NCI-H1048 (cell line): Measurements from ENCODE around the gene GOLGA6L6.
"Not testable (repeated sequence)": the region's sequence is repeated elsewhere in the genome, so short reads cannot be mapped to it uniquely, and the experiment has no call there.

ENCODE experiments used
- DNase-seq: peaks from one replicate; lab custom pipeline; 2025; lab: John Stamatoyannopoulos, UW

Gene GOLGA6L6, protein sequence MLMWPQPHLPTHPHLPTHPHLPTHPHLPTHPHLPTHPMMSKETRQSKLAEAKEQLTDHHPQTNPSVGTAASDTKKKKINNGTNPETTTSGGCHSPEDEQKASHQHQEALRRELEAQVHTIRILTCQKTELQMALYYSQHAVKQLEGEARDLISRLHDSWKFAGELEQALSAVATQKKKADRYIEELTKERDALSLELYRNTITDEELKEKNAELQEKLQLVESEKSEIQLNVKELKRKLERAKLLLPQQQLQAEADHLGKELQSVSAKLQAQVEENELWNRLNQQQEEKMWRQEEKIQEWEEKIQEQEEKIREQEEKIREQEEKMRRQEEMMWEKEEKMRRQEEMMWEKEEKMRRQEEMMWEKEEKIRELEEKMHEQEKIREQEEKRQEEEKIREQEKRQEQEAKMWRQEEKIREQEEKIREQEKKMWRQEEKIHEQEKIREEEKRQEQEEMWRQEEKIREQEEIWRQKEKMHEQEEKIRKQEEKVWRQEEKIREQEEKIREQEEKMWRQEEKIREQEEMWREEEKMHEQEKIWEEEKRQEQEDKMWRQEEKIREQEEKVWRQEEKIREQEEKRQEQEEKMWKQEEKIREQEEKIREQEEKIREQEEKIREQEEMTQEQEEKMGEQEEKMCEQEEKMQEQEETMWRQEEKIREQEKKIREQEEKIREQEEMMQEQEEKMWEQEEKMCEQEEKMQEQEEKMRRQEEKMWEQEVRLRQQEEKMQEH

DNA sequence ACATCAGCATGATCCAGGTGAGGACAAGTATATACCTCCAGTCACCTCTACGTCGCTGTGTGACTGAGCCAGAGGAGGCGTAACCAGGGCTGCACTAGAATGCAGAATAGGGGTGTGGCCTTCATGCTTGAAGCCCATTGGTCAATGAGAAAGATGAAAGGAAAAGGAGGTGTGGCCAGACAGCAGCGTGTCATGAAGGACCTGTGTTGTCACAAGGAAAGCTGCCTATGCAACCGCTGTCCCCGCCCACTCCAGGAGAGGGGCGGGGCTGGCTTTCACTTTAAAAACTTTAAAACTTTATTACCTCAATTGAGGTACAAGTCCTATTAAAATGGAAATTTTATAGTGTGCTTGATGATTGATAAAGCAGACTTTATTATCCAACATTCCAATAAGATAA is at the start of gene GOLGA6L6:
TSS of gene GOLGA6L6 (minus strand) at position 101 of the 400 bp plus-strand sequence. CDS start at position 10, 91 bp downstream.
- DNase-seq = not testable (repeated sequence)

- not testable (repeated sequence) for DNase-seq
These were observed 48.5 kb upstream of the GOLGA6L6 start for GRCh38 chr15:20590069-20590468.

DNA sequence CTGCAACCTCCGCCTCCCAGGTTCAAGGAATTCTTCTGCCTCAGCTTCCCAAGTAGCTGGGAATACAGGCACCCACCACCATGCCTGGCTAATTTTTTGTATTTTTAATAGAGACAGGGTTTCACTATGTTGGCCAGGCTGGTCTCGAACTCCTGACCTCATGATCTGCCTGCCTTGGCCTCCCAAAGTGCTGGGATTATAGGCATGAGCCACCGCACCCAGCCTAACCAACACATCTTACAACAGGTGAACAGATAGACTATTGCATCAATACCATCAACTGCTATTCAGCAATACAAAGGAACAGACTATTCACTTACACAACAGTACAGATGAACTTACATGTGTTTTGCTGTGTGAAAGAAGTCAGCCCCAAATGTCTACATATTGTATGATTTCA is 45.2 kb upstream of the GOLGA6L6 start:
- not testable (repeated sequence) for DNase-seq

DNA sequence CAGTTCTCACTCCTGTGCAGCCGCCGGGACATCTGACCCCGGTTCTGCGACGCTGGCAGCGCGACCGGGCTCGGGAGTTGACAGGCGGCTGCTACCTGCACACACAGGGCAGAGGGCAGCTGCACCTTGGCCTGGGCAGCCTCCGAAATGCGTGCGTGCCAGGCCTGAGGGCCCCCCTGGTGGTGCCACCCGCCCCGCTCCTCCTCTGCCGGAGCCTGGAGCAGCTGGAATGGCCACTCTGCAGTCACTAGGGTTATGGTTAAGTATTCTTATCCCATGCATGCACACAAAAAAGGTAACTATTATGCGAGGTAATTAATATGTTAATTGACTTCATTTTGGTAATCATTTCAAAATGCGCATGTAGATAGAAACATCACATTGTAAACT is 41.1 kb upstream of the GOLGA6L6 start:
- DNase-seq = not testable (repeated sequence)

DNA sequence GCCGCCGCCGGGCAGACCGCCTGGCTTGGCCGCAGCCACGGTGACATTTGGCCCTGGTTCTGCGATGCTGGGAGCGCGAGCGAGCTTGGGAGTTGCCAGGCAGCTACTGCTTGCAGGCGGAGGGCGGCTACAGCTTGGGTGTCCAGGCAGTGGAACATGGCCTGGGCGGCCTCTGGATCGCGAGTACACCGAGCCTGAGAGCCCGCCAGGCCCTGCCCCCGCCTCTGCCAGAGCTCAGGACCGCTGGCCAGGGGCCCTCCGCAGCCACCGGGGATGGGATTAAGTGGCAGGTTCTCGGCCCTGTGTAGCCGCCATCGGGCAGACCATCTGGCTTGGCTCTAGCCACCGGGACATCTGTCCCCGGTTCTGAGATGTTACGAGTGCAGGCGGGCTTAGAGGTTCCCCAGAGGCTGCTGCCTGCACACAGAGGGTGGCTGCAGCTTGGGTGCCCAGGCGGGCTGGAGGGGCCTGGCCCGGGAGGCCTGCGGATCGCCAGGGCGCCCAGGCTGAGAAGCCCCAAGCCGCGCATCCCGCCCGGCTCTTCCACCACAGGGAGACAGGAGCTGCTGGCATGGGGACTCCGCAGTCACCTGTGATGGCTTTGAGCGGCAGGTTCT is 40.6 kb upstream of the GOLGA6L6 start:
- DNase-seq = not testable (repeated sequence)

- not testable (repeated sequence) for DNase-seq
These were observed 39.9 kb upstream of the GOLGA6L6 start for GRCh38 chr15:20581261-20582108.

DNA sequence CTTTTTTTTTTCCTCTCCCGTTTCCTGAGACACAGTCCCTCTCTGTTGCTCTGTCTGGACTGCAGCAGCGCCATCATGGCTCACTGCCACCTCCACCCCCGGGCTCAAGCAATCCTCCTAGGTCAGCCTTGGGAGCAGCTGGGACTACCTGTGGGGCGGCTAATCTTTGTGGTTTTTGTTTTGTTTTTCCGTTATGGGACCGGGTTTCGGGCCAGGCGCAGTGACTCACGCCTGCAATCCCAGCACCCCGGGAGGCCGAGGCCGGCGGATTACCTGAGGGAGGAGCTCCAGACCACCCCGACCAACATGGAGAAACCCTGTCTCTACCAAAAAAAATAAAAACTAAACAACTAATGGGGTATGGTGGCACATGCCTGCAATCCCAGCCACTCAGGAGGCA is 38.1 kb upstream of the GOLGA6L6 start:
- not testable (repeated sequence) for DNase-seq

- DNase-seq = not testable (repeated sequence)
These were observed 9.7 kb upstream of the GOLGA6L6 start for GRCh38 chr15:20551289-20551688.

DNA sequence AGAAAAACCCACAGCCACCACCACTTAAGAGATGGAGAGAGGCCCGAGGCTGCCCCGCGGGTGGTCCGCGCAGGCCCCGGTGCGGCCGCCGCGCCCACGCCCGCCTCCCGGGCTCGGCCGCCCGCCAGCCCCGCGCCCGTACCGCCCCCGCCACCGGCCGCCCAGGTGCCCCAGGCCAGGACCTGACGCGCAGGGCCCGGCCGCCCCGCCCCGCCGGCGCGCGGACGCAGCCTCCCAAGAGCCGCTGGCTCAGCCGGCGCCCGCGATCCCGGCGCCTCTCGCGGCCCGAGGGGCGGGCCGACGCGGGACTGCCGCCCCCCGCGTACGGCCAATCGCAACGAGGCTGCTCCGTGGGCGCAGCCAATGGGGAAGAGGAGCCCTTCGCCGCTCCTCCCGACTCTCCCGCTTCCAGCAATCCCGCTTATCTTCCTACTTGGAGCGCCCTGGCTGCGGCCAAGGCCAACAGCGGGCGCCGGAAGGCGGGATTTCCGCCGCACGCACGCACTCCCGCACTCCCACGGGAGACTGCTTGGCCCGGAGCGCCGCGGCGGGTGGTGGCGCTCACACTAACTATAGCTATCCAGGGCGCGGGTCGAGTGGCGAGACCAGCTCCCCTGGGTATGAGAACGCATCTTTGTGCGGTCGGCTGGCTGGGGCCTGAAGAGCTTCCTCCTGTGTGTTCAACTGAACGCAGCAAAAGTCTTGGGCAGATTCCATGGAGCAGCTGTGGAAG is 35.5 kb downstream of the GOLGA6L6 start:
- DNase-seq = not testable (repeated sequence)

- DNase-seq = not testable (repeated sequence)
These were observed 38.8 kb downstream of the GOLGA6L6 start for GRCh38 chr15:20502839-20503238.

DNA sequence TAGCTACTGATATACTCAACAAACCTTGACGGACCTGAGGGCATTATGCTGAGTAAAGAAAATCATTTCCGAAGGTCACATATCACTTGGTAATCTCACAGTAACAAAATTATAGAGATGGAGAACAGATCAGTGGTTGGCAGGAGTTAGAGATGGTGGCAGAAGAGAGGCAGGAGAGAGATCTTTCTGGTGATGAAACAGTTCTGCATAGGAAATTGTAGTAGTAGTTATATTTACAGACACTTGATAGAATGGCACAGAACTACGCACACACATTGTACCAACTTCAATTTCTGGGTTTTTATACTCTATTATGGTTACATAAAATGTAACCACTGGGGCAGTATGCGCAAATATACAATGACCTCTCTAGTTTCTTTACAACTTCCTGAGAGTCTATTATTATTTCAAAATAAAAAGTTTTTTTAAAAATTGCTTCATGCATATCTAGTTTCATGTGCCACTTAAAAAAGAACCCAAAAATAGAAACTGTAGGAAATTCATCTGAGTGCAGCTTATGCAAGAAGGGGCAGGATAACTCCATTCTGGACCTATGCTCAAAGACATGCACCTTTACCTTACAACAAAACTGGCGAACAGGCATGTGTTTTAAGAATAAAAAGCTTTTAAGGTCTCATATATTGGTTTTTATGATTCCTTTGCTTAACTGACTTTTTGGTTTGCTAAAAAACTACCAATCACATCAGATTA is 39.9 kb downstream of the GOLGA6L6 start:
- not testable (repeated sequence) for DNase-seq

GRCh38 chr15:20497781-20498180 is 43.8 kb downstream of the GOLGA6L6 start:
- DNase-seq = not testable (repeated sequence)

GRCh38 chr15:20493035-20493434 is 48.6 kb downstream of the GOLGA6L6 start:
- not testable (repeated sequence) for DNase-seq

GRCh38 chr15:20492598-20492997 is 49.0 kb downstream of the GOLGA6L6 start:
- not testable (repeated sequence) for DNase-seq

GRCh38 chr15:20489320-20489719 is 52.3 kb downstream of the GOLGA6L6 start:
- not testable (repeated sequence) for DNase-seq
